Ovary (tissue), 9 donors: Measurements from ENCODE around the gene CYP2D6. TPM values are rescaled to one million over a fixed set of nuclear protein-coding genes. Genes with fewer than 3 reads are reported as not detected.

Source experiments
- DNase-seq, 5 donors: peaks; one replicate each; pipeline ENCODE4 v3.0.0-alpha.2; 2019 to 2020
- H3K27ac ChIP-seq, 2 donors: fragments of 200-600 bp; one replicate each; pipeline versions ENCODE4 v1.5.1 to v1.8.0; 2019 to 2022
- H3K27me3 ChIP-seq: fragments of 200-600 bp; one replicate; pipeline ENCODE4 v1.8.0; 2022
- H3K36me3 ChIP-seq: fragments of 200-600 bp; sonication (generic); one replicate; pipeline ENCODE4 v1.5.1; 2019
- H3K4me1 ChIP-seq: one replicate; pipeline ENCODE4 v1.8.1; 2013; ENCODE audit warnings: mild to moderate bottlenecking, moderate library complexity; ENCODE audit not compliant: insufficient read depth
- H3K4me3 ChIP-seq: fragments of 200-600 bp; sonication (generic); one replicate; pipeline ENCODE4 v1.5.1; 2017
- H3K9me3 ChIP-seq, 2 donors: fragments of 200-600 bp in 1 of 2; sonication (generic) in 1 of 2; one replicate each; pipeline versions ENCODE4 v1.5.1 to v1.8.1; 2013 to 2019; ENCODE audit warnings: mild to moderate bottlenecking in 1 of 2, moderate library complexity in 1 of 2
- EP300 ChIP-seq: sonication (generic); formaldehyde crosslinking; IDR thresholded peaks from one replicate; pipeline ENCODE4 v1.6.1; 2017; ENCODE audit warnings: antibody characterized with exemption
- POLR2A ChIP-seq: fragments of 450-650 bp; IDR thresholded peaks from one replicate; pipeline ENCODE4 v1.6.1; 2017; ENCODE audit warnings: antibody characterized with exemption, mild to moderate bottlenecking, moderate library complexity
- WGBS, 3 donors: extraction: QIAGEN DNeasy Blood & Tissue Kit in 1 of 3; methylation state at CpG; one replicate each; pipeline versions ENCODE4 v1.1.5 to v1.1.7; 2013 to 2017; 5-methylcytosine and 5-hydroxymethylcytosine counted together
- intact Hi-C, 4 donors: fragments of 100-400 bp; cut with DNase I; formaldehyde crosslinking; loops; one replicate each; pipeline versions ENCODE4 v1.11.0 to v1.15.1; 2022 to 2023
- polyA plus RNA-seq, 2 donors: library from polyadenylated mRNA; stranded (reverse); fragments of 200-250 nt in 1 of 2; fragments of 350-450 nt in 1 of 2; fragmentation: Illumina TruSeq in 1 of 2; extraction: RNeasy Lipid Tissue Mini Kit (QIAGEN cat#74804) in 1 of 2; gene quantifications; one replicate each; pipeline ENCODE4 v1.2.3, GENCODE V29; 2013 to 2014
- total RNA-seq, 7 donors: library from RNA; depleted of rRNA in 2 of 7; stranded (reverse); fragments of >200 nt in 2 of 7; fragmentation: NEBNext Ultra II Directional in 3 of 7; extraction: Animal tissue kit (Norgen Biotek cat#: 25700) in 3 of 7; gene quantifications; one replicate each; pipeline versions ENCODE4 v1.1.0 to v1.2.4, GENCODE V29; 2016 to 2023
- TF ChIP-seq, protein P1 (sequence below), 3 donors: fragments of 450-650 bp in 2 of 3; fragments of 200-600 bp in 1 of 3; IDR thresholded peaks; one replicate each; pipeline versions ENCODE4 v1.5.1 to v1.8.0; 2016 to 2022; ENCODE audit warnings: antibody characterized with exemption in 3 of 3, mild to moderate bottlenecking in 1 of 3
- donor health status: DM: no; HTN: no; CAD: no; lungs with moderate emphysema.
- donor health status: DM: no; HTN: no; CAD: no.
- donor health status: Bipolar disorder and iron deficiency.
- donor health status: DM: yes; HTN: yes; CAD: no.
- donor health status: DM: no; HTN: no; CAD: no.
- donor health status: DM: yes; HTN: yes; CAD: no.

CYP2D6 gene
- total and polyA plus RNA-seq, 9 donors: 0.28 to 2.0 (median 0.97) TPM

DNA sequence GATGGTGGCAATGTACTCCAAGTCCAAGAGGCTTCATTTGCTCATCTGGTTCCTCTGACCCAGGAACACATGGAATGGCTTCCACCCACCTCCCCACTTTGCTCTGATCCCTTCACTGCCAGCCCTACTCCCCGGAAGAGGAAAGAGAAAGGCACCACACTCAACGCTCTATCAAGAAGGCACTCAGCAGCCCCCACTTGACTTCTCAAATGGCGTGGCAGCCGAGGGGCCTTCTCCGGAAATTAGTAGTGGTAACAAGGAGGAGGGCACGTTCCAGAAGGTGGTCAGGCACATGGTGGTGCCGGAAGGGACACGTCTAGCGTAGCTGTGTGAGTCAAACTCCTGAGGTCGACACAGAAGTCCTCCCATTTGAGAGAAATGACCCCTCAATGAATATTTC, 36.5 kb upstream of the CYP2D6 start:
- Histone ChIP-seq H3K27ac (no peak overlapping the region), H3K4me1 (no peaks in the 10 kb centered on the region), H3K36me3 (no peaks in the 10 kb centered on the region), H3K4me3 (no peak overlapping the region), H3K27me3 (no peaks in the 10 kb centered on the region), H3K9me3 (no peaks in the 10 kb centered on the region)
- TF ChIP-seq POLR2A: no peak
- TF ChIP-seq EP300: no peak
- TF ChIP-seq, protein P1, sequence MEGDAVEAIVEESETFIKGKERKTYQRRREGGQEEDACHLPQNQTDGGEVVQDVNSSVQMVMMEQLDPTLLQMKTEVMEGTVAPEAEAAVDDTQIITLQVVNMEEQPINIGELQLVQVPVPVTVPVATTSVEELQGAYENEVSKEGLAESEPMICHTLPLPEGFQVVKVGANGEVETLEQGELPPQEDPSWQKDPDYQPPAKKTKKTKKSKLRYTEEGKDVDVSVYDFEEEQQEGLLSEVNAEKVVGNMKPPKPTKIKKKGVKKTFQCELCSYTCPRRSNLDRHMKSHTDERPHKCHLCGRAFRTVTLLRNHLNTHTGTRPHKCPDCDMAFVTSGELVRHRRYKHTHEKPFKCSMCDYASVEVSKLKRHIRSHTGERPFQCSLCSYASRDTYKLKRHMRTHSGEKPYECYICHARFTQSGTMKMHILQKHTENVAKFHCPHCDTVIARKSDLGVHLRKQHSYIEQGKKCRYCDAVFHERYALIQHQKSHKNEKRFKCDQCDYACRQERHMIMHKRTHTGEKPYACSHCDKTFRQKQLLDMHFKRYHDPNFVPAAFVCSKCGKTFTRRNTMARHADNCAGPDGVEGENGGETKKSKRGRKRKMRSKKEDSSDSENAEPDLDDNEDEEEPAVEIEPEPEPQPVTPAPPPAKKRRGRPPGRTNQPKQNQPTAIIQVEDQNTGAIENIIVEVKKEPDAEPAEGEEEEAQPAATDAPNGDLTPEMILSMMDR (IDR thresholded peaks at IDR 0.05): no peak
- DNase-seq: no peak
- intact Hi-C loops: no loop called here
- WGBS, 3 donors: 84 to 86% (median 85%) methylated on average over 10 of the region's 10 CpGs

DNA sequence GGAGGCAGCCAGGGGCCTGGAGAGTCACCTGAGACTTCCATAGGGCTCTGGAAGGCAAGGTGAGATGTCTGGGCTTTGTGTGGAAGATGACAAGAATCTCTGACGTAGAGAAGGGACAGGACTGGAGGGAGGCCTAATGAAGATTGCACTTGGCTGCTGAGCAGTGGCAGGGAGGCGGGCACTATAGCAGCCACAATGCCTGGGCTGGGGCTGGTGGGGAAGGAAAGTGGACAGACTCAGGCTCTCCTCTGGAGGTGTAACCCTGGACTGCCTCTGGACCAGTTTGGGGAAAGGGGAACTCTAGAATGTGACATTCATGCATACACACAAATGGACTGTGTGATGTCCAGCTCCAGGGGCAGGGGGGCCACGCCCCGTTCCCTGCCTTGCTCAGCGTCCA, 34.3 kb upstream of the CYP2D6 start:
- Histone ChIP-seq H3K4me1 (no peaks in the 10 kb centered on the region), H3K9me3 (no peaks in the 10 kb centered on the region), H3K27ac (no peak overlapping the region), H3K27me3 (no peaks in the 10 kb centered on the region), H3K4me3 (no peak overlapping the region), H3K36me3 (no peaks in the 10 kb centered on the region)
- intact Hi-C loops: no loop called here
- 89 to 93% (median 92%) methylated on average over 5 of the region's 5 CpGs for WGBS, 3 donors
- DNase-seq: no peak
- TF ChIP-seq EP300 (no peak), POLR2A (no peak)
- TF ChIP-seq, protein P1 (IDR thresholded peaks at IDR 0.05): no peak

DNA sequence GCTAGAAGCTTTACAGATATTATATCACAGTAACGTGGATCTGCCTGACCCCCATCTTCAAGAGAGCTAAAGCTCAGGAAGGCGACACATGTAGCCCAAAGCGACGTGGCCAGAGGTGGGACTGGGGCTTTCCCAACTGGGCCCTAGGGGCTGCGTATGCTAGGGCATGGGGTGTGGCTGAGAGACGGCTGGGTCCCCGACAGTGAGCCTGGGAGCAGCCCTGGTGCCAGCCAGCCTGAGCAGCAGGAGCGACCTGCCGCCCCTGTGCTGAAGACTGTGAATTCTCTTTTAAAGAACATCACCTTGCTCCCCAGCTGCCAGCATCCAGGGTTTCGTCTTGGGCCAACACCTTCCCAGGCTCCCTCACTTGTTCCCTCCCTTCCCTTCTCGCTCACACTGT, 32.9 kb upstream of the CYP2D6 start:
- Histone ChIP-seq H3K27me3 (no peaks in the 10 kb centered on the region), H3K9me3 (no peaks in the 10 kb centered on the region), H3K36me3 (no peaks in the 10 kb centered on the region), H3K4me1 (no peaks in the 10 kb centered on the region), H3K27ac (no peak overlapping the region), H3K4me3 (no peak overlapping the region)
- DNase-seq: no peak
- 95 to 96% (median 96%) methylated on average over 11 of the region's 11 CpGs for WGBS, 3 donors
- intact Hi-C loops: no loop called here
- TF ChIP-seq POLR2A: no peak
- TF ChIP-seq, protein P1 (IDR thresholded peaks at IDR 0.05): no peak
- TF ChIP-seq EP300: no peak

DNA sequence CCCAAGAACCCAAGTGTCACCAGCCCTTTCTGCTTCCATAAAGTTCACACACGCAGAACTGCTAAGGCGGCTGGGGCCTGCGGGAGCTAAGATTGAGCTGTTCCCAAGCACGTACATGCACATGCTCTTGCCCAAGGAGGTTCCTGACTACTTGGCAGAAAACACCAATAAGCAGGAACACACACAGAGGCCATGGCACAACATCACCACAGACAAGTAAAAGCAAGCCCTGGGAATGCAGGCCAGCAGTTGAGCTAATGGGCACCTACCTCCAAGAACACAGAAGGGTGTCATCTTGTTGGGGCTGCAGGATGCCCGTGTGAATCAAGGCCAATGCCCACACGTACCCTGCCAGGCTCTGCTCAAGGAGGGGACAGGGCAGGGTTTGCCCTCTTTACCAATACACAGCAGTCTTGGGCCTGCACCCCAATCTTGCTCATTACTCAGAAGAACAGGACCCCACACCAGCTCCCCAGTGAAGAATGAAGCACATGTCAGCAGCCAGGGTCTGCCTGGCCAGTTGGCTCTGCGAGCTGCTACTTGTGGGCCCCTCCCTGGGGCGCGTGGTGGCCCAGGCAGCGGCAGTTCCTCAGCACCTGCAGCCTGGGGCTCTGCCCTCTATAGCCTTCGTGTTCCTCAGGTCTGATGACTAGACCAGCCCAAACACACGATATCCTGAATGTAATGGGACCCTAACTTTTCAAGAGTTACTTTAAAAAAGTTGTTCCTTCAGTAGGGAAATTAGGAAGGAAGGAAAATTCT, 32.3 kb upstream of the CYP2D6 start:
- WGBS, 3 donors: 95 to 98% (median 95%) methylated on average over 12 of the region's 12 CpGs
- intact Hi-C loops: no loop called here
- Histone ChIP-seq H3K9me3 (no peaks in the 10 kb centered on the region), H3K27me3 (no peaks in the 10 kb centered on the region), H3K4me1 (no peaks in the 10 kb centered on the region), H3K36me3 (no peaks in the 10 kb centered on the region), H3K4me3 (no peak overlapping the region), H3K27ac (no peak overlapping the region)
- TF ChIP-seq EP300 (no peak), POLR2A (no peak)
- TF ChIP-seq, protein P1 (IDR thresholded peaks at IDR 0.05): no peak
- no peak for DNase-seq
